Measurements from ENCODE around the gene TNKS1BP1. TPM values are rescaled to one million over a fixed set of nuclear protein-coding genes. Genes with fewer than 3 reads are reported as not detected.

The TNKS1BP1 gene, protein sequence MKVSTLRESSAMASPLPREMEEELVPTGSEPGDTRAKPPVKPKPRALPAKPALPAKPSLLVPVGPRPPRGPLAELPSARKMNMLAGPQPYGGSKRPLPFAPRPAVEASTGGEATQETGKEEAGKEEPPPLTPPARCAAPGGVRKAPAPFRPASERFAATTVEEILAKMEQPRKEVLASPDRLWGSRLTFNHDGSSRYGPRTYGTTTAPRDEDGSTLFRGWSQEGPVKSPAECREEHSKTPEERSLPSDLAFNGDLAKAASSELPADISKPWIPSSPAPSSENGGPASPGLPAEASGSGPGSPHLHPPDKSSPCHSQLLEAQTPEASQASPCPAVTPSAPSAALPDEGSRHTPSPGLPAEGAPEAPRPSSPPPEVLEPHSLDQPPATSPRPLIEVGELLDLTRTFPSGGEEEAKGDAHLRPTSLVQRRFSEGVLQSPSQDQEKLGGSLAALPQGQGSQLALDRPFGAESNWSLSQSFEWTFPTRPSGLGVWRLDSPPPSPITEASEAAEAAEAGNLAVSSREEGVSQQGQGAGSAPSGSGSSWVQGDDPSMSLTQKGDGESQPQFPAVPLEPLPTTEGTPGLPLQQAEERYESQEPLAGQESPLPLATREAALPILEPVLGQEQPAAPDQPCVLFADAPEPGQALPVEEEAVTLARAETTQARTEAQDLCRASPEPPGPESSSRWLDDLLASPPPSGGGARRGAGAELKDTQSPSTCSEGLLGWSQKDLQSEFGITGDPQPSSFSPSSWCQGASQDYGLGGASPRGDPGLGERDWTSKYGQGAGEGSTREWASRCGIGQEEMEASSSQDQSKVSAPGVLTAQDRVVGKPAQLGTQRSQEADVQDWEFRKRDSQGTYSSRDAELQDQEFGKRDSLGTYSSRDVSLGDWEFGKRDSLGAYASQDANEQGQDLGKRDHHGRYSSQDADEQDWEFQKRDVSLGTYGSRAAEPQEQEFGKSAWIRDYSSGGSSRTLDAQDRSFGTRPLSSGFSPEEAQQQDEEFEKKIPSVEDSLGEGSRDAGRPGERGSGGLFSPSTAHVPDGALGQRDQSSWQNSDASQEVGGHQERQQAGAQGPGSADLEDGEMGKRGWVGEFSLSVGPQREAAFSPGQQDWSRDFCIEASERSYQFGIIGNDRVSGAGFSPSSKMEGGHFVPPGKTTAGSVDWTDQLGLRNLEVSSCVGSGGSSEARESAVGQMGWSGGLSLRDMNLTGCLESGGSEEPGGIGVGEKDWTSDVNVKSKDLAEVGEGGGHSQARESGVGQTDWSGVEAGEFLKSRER (N-terminal part only)
- 102 and 105 TPM in 2 replicates for total RNA-seq

DNA sequence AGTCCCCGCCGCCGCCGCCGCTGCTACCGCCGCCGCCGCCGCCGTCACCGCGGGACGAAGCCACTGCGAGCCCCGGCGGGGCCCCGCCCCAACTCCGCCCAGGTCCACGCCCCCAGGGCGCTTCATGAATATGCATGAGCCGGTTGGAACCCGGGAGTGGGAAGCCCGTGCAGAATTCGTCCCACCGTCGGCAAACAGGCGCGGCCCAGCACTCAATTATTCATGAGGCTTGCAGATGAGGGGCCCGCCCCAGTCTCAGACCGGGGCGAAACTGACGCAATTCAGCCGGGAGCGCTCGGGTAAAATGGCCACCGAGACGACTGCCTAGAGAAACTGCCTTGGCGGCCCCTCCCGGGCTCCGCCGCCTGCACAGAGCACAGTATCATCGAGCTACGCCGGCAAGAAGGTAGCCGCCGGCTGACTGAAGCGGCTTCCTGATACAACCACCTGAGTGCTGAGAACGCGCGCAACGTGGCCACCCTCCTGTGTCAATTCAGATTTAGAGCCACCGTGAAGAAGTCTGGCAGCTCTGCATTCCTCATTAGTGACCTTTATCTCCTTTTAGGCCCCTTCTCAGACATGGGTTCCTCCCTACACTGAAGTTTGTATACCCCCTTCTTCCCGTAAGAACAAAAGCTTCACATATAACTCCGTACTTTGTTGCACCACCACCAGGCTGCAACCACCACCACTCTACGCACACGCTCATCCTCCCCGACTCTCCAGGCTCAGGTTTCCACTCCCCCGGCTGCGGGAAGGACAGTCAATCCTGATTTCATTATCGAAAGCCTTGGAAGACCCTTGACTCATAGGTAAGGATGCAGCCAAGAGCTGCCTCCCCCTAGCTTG lies at the start of gene TNKS1BP1:
TSS of gene TNKS1BP1 (minus strand) at position 67 of the 849 bp plus-strand sequence. CDS start 3,067 bp downstream, outside the sequence.

DNA sequence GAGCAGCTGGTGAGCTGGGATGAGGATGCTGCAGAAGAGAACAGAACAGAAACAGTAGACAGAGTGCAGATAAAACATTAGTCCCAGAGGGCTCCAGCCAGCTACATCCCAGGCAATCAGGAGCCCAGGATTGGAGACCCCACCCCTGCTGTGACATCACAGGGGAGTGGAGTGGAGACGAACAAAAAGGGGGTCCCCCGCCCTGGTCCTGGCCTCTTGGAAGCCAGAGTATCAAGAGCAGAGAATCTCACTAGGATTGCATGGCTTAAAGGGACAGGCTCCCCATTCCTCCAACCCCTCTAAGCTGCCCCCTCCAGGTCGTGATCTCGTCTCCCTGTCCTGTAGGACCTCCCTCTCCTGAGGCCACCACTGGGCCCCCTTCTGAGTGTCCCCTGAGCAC lies 13.4 kb upstream of the TNKS1BP1 start, which contains the start of gene P2RX3:
TSS of gene P2RX3 (plus strand) at position 211 of the 400 bp plus-strand sequence. CDS start 199 bp downstream, outside the sequence.

DNA sequence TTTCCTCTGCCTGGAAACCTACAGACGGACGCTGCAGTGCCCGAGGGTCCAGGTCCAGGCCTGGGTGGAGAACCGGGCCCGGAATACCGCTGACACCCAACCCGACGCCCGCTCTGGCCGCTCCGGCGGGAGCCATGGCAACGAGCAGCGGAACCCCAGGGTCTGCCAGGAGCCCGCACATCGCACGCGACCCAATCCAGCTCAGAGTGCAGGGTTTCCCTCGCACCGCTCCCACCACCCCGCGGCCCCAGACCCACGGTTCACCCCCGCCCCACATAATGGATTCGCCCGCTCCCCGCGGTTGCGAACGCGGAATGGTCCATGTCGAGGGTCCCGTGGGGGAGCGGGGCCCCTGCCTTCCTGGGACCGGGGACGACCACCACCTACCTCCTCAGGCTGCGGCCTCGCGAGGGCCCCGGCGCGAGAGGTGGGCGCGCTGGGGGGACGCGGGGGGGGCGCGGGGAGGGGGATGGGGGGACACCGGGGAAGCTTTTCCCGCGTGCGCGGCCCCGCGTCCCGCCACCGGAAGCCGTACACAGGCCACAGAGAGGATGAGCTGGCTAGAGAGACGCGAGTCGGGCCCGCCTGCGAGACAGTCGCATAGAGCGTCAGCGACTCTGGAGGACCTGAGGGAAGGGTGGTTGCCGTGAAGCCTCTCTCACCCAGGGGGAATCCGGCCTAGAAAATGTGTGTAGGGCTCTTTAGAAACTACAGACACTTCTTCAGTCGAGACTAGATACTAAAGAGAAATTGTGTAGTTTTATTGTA lies 10.8 kb upstream of the TNKS1BP1 start, which contains the start of gene SSRP1:
TSS of gene SSRP1 (minus strand) at position 550 of the 768 bp plus-strand sequence. CDS start 771 bp downstream, outside the sequence.

Other genes with a start within 250 kb of the TNKS1BP1 start
- not detected in 2 replicates for gene LRRC55, start 143.0 kb downstream of the TNKS1BP1 start, total RNA-seq
- gene APLNR, start 87.7 kb downstream of the TNKS1BP1 start, total RNA-seq = not detected in 2 replicates
- gene SSRP1, start 10.9 kb upstream of the TNKS1BP1 start, total RNA-seq = 53.3 and 67.8 TPM in 2 replicates
- 0.11 and 0.13 TPM in 2 replicates for gene P2RX3, start 13.4 kb upstream of the TNKS1BP1 start, total RNA-seq
- not detected in 2 replicates for gene PRG3, start 56.2 kb upstream of the TNKS1BP1 start, total RNA-seq
- 0.11 TPM in 1 of 2 replicates, not detected in the other for gene PRG2, start 65.7 kb upstream of the TNKS1BP1 start, total RNA-seq
- gene SLC43A3, start 102.2 kb upstream of the TNKS1BP1 start, total RNA-seq = 58.8 and 125 TPM in 2 replicates
- gene RTN4RL2, start 135.6 kb upstream of the TNKS1BP1 start, total RNA-seq = 0.39 TPM in 1 of 2 replicates, not detected in the other
- gene SLC43A1, start 190.8 kb upstream of the TNKS1BP1 start, total RNA-seq = 12.0 and 14.5 TPM in 2 replicates
- gene TIMM10, start 205.8 kb upstream of the TNKS1BP1 start, total RNA-seq = 22.7 and 34.0 TPM in 2 replicates
- not detected in 2 replicates for gene SMTNL1, start 212.6 kb upstream of the TNKS1BP1 start, total RNA-seq
- 49.2 and 49.5 TPM in 2 replicates for gene UBE2L6, start 242.7 kb upstream of the TNKS1BP1 start, total RNA-seq